BE2C (cell line): ENCODE data around the gene PPP6C.
"Not testable (repeated sequence)": the region's sequence is repeated elsewhere in the genome, so short reads cannot be mapped to it uniquely, and the experiment has no call there.

ENCODE experiments used
- DNase-seq: peaks from one replicate; pipeline ENCODE4 v3.0.0-alpha.2; 2020
- H3K27me3 ChIP-seq: fragments of 250-450 bp; sonication (Bioruptor Pico); 2 replicates; pipeline ENCODE4 v1.5.1; 2020; ENCODE audit warnings: mild to moderate bottlenecking
- H3K36me3 ChIP-seq: fragments of 250-450 bp; sonication (Bioruptor Pico); 2 replicates; pipeline ENCODE4 v1.5.1; 2020; ENCODE audit warnings: mild to moderate bottlenecking
- H3K4me1 ChIP-seq: fragments of 250-450 bp; sonication (Bioruptor Pico); 2 replicates; pipeline ENCODE4 v1.5.1; 2020
- H3K4me3 ChIP-seq: 2 replicates; pipeline ENCODE4 v1.5.1; 2011; ENCODE audit warnings: low read depth, low read length
- H3K9me3 ChIP-seq: fragments of 250-450 bp; sonication (Bioruptor Pico); 2 replicates; pipeline ENCODE4 v1.5.1; 2020
- TF ChIP-seq, protein P1 (sequence below): IDR thresholded peaks from 2 replicates; pipeline ENCODE4 v1.5.1; 2012; ENCODE audit warnings: mild to moderate bottlenecking, low read depth, low read length

PPP6C gene

GRCh38 chr9:125202846-125203618 lies 13.4 kb upstream of the PPP6C start:
- H3K4me1 ChIP-seq = peaks cover 15% of the 10 kb centered on the region
- DNase-seq = peak; percentile 43
- TF ChIP-seq, protein P1, sequence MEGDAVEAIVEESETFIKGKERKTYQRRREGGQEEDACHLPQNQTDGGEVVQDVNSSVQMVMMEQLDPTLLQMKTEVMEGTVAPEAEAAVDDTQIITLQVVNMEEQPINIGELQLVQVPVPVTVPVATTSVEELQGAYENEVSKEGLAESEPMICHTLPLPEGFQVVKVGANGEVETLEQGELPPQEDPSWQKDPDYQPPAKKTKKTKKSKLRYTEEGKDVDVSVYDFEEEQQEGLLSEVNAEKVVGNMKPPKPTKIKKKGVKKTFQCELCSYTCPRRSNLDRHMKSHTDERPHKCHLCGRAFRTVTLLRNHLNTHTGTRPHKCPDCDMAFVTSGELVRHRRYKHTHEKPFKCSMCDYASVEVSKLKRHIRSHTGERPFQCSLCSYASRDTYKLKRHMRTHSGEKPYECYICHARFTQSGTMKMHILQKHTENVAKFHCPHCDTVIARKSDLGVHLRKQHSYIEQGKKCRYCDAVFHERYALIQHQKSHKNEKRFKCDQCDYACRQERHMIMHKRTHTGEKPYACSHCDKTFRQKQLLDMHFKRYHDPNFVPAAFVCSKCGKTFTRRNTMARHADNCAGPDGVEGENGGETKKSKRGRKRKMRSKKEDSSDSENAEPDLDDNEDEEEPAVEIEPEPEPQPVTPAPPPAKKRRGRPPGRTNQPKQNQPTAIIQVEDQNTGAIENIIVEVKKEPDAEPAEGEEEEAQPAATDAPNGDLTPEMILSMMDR = peak; percentile 36
- peaks cover 12% of the 10 kb centered on the region for H3K36me3 ChIP-seq
- H3K9me3 ChIP-seq = no peaks in the 10 kb centered on the region
- no peaks in the 10 kb centered on the region for H3K27me3 ChIP-seq
- H3K4me3 ChIP-seq = no peak overlapping the region

- Histone ChIP-seq H3K9me3 (no peaks in the 10 kb centered on the region), H3K4me1 (peaks cover 15% of the 10 kb centered on the region), H3K27me3 (no peaks in the 10 kb centered on the region), H3K36me3 (no peaks in the 10 kb centered on the region), H3K4me3 (peak within 1 kb of the TSS; percentile 88)
- DNase-seq = peak; percentile 97
- TF ChIP-seq, protein P1 = no peak
Observed at GRCh38 chr9:125200216-125201047, 10.8 kb upstream of the PPP6C start, which contains the start of gene RABEPK. Gene RABEPK (plus strand): TSS chr9:125200542. CDS start chr9:125203014, 2,472 bp downstream.

GRCh38 chr9:125195591-125195990 lies 6.0 kb upstream of the PPP6C start:
- not testable (repeated sequence) for H3K9me3 ChIP-seq, H3K36me3 ChIP-seq, DNase-seq, H3K27me3 ChIP-seq, H3K4me1 ChIP-seq, H3K4me3 ChIP-seq

DNA sequence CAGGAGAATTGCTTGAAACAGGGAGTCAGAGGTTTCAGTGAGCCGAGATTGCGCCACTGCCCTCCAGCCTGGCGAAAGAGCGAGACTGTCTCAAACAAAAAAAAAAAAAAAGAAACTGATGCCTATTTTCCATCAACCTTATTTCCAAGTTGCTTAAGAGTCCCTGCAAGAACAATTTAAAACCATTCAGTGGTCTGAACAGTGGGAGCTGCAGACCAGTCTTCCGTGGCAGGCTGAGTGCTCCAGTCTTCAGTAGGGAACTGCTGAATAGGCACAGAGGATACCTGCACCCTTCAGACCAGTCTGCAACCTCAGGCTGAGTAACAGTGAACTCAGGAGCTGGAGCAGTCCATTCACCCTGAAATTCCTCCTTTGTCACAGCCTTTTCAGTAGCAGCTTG lies 4.9 kb upstream of the PPP6C start:
- not testable (repeated sequence) for DNase-seq, H3K4me1 ChIP-seq, H3K9me3 ChIP-seq, H3K36me3 ChIP-seq, H3K4me3 ChIP-seq, H3K27me3 ChIP-seq

DNA sequence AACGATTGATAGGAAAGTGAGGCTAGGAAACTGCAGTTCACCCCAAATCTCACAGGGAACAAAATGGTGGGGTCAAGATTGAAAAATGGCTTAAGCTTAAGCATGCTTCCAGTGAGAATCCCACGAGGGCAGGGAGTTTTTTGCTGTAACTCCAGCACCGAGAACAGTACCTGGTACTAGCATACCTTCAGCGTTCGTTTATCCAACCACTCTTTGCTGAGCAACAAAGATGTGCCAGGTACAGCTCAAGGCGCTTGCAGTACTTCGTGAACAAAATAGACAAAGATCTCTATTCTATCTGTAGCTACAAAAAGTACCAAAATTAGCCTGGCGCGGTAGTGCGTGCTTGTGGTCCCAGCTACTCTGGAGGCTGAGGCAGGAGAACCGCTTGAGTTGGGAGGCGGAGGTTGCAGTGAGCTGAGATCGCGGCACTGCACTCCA lies 778 bp upstream of the PPP6C start:
- TF ChIP-seq, protein P1 = no peak
- Histone ChIP-seq H3K4me3 (peak overlapping the region; percentile 89), H3K36me3 (0 out of 2 replicates have a peak, but pooled peaks cover 4% of the 10 kb centered on the region), H3K27me3 (no peaks in the 10 kb centered on the region), H3K4me1 (no peaks in the 10 kb centered on the region), H3K9me3 (no peaks in the 10 kb centered on the region)
- no peak for DNase-seq

DNA sequence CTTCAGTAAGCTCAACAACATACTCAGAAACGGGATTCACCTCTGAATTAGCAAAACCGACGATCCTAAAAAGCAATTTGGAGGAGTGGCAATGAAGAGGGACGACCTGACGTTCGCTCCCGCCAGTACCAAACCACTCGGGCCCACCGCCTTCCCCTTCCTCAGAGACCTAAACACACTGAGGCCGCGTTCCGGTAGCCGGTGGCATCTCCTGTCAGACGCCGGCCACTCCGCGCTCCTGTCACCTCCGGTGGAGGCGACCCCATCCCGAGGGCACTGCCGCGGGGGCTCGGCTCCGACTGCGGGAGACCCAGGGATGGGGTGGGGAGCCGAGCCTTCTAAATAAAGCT lies 617 bp downstream of the PPP6C start:
- TF ChIP-seq, protein P1 = no peak
- no peaks in the 10 kb centered on the region for H3K9me3 ChIP-seq
- DNase-seq = peak; percentile 35
- H3K27me3 ChIP-seq = no peaks in the 10 kb centered on the region
- H3K4me3 ChIP-seq = peak overlapping the region; percentile 89
- 0 out of 2 replicates have a peak, but pooled peaks cover 4% of the 10 kb centered on the region for H3K36me3 ChIP-seq
- no peaks in the 10 kb centered on the region for H3K4me1 ChIP-seq

DNA sequence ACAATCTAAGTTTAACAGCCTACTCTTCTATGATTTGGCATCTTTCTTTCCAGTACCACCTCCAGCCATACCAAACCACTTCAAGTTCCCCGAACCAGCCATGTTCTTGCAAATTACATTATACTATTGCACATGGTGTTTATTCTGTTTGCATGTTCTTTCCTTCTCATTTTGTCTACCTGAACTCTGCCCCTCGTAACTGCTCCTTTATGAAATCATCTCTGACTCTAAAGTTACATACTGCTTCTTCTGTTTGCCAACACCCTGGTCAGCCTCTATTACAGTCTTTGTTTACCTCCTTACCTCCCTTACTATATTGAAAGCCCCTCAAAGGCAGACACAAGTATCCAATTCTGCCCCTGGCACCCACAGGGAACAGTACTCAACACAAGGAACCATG lies 6.0 kb downstream of the PPP6C start:
- TF ChIP-seq, protein P1 = no peak
- Histone ChIP-seq H3K4me1 (no peaks in the 10 kb centered on the region), H3K36me3 (no peaks in the 10 kb centered on the region)

More for the DNA sequence above, 6.0 kb downstream of the PPP6C start:
- H3K4me3 ChIP-seq = no peak overlapping the region
- H3K27me3 ChIP-seq = no peaks in the 10 kb centered on the region
- no peaks in the 10 kb centered on the region for H3K9me3 ChIP-seq
- DNase-seq = no peak
